ENCODE data around the gene ZSCAN4. TPM values are rescaled to one million over a fixed set of nuclear protein-coding genes. Genes with fewer than 3 reads are reported as not detected.

Gene ZSCAN4, protein sequence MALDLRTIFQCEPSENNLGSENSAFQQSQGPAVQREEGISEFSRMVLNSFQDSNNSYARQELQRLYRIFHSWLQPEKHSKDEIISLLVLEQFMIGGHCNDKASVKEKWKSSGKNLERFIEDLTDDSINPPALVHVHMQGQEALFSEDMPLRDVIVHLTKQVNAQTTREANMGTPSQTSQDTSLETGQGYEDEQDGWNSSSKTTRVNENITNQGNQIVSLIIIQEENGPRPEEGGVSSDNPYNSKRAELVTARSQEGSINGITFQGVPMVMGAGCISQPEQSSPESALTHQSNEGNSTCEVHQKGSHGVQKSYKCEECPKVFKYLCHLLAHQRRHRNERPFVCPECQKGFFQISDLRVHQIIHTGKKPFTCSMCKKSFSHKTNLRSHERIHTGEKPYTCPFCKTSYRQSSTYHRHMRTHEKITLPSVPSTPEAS
- not detected for total RNA-seq

DNA sequence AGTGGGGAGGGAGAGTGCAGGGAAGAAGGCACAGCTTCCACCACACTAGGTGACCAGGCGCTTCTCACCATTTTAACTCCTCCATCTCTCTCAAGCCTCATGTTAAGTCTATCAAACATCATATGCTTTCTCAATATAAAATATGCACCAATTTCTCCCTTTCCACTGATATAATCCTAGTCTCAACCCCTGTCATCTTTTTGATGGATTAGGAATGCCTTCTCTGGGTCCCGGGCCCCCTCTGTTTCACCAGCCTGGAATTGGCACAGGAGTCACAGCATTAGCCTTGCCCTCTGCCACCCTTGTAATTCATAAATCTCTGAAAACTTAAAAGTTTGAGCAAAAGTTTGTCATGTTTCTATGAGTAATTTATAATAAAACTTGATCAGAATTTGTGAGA, at the start of gene ZSCAN4:
Gene ZSCAN4, plus strand, starts transcription at position 301 of the 400 bp plus-strand sequence. CDS start 7,211 bp downstream, outside the sequence.

GRCh38 chr19:57632987-57633831, 35.5 kb upstream of the ZSCAN4 start, which contains the start of gene ZNF211:
Gene ZNF211, plus strand, starts transcription at chr19:57633168. Its CDS starts 179 bp downstream, at chr19:57633347.

GRCh38 chr19:57708641-57709361, 40.1 kb downstream of the ZSCAN4 start, which contains the start of gene ZNF154:
Gene ZNF154, minus strand, starts transcription at chr19:57709204. Its CDS starts 233 bp downstream, at chr19:57708971.

Other genes with a start within 250 kb of the ZSCAN4 start
- gene ZNF749, start 233.6 kb upstream of the ZSCAN4 start, total RNA-seq: 10 to 100 TPM; 71.9 to 86.3 TPM
- gene VN1R1, start 211.8 kb upstream of the ZSCAN4 start, total RNA-seq: under 1 TPM; under 0.01 to 0.33 TPM
- gene ZNF772, start 191.4 kb upstream of the ZSCAN4 start, total RNA-seq: 10 to 100 TPM; 16.0 to 16.2 TPM
- gene ZNF419, start 181.2 kb upstream of the ZSCAN4 start, total RNA-seq: 10 to 100 TPM; 12.7 to 21.7 TPM
- 10 to 100 TPM; 16.7 to 27.9 TPM for gene ZNF773, start 169.0 kb upstream of the ZSCAN4 start, total RNA-seq
- gene ZNF549, start 141.6 kb upstream of the ZSCAN4 start, total RNA-seq: 10 to 100 TPM; 12.3 to 15.1 TPM
- gene ZNF550, start 109.1 kb upstream of the ZSCAN4 start, total RNA-seq: 1 to 10 TPM; 6.5 to 7.3 TPM
- gene ZNF416, start 90.0 kb upstream of the ZSCAN4 start, total RNA-seq: 1 to 10 TPM; 4.8 to 5.7 TPM
- gene ZIK1, start 84.8 kb upstream of the ZSCAN4 start, total RNA-seq: 10 to 100 TPM in 1 of 2 donors, 1 to 10 TPM in 1; 9.3 to 14.7 TPM
- gene ZNF530, start 69.0 kb upstream of the ZSCAN4 start, total RNA-seq: 1 to 10 TPM; 7.6 to 7.7 TPM
- 10 to 100 TPM; 20.0 to 21.6 TPM for gene ZNF134, start 54.7 kb upstream of the ZSCAN4 start, total RNA-seq
- gene ZNF211, start 35.8 kb upstream of the ZSCAN4 start, total RNA-seq: 1 to 10 TPM; 9.0 to 9.6 TPM
- 10 to 100 TPM in 1 of 2 donors, 1 to 10 TPM in 1; 6.9 to 11.7 TPM for gene ZNF551, start 13.0 kb downstream of the ZSCAN4 start, total RNA-seq
- gene ZNF154, start 40.3 kb downstream of the ZSCAN4 start, total RNA-seq: 1 to 10 TPM; 2.7 to 5.9 TPM
- 10 to 100 TPM in 1 of 2 donors, 1 to 10 TPM in 1; 9.7 to 12.0 TPM for gene ZNF671, start 58.7 kb downstream of the ZSCAN4 start, total RNA-seq
- 10 to 100 TPM; 14.7 to 15.5 TPM for gene ZNF776, start 77.9 kb downstream of the ZSCAN4 start, total RNA-seq
- 10 to 100 TPM in 1 of 2 donors, 1 to 10 TPM in 1; 9.6 to 12.0 TPM for gene ZNF586, start 100.7 kb downstream of the ZSCAN4 start, total RNA-seq
- 1 to 10 TPM; 5.0 to 8.3 TPM for gene ZNF552, start 146.0 kb downstream of the ZSCAN4 start, total RNA-seq
- 10 to 100 TPM; 13.4 to 34.0 TPM for gene ZNF587B, start 161.4 kb downstream of the ZSCAN4 start, total RNA-seq
- gene ZNF587, start 180.9 kb downstream of the ZSCAN4 start, total RNA-seq: 10 to 100 TPM; 21.0 to 29.0 TPM
- gene ZNF814, start 220.1 kb downstream of the ZSCAN4 start, total RNA-seq: 10 to 100 TPM in 1 of 2 donors, 1 to 10 TPM in 1; 9.6 to 12.7 TPM
- 1 to 10 TPM; 8.6 to 9.7 TPM for gene ZNF417, start 247.7 kb downstream of the ZSCAN4 start, total RNA-seq